ENCODE measurements around the gene ST14. TPM values are rescaled to one million over a fixed set of nuclear protein-coding genes. Genes with fewer than 3 reads are reported as not detected.

ST14 gene
- total and polyA plus RNA-seq, 4 donors, result 24.3 to 81.1 (median 54.1) TPM

DNA sequence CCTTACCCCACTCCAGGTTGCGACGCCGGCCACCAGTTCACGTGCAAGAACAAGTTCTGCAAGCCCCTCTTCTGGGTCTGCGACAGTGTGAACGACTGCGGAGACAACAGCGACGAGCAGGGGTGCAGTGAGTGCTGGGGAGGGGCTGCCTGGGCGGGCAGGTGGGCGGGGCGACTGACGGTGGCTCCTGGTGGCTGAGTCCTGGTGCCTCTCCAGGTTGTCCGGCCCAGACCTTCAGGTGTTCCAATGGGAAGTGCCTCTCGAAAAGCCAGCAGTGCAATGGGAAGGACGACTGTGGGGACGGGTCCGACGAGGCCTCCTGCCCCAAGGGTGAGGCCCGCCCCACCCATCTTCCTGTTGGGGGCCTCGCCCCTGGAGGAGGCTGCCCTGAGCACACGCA, 38.7 kb downstream of the ST14 start:
- peaks cover 0 to 2% (median 0%) of the 10 kb centered on the region in 4 donors for H3K9me3 ChIP-seq (ENCODE audit: control insufficient read depth in 4 of 4, insufficient read depth in 3 of 4, low read length in 3 of 4)
- H3K36me3 ChIP-seq (ENCODE audit: control insufficient read depth in 4 of 4, insufficient read depth in 4 of 4, low read length in 4 of 4), result peaks cover 0 to 40% (median 0%) of the 10 kb centered on the region in 4 donors
- DNase-seq (no peak), ATAC-seq (ENCODE audit: insufficient read depth, low FRiP score) (no peak)
- no peak overlapping the region for H3K9ac ChIP-seq (ENCODE audit: insufficient read depth in 1 of 2, low read length in 2 of 2)
- TF ChIP-seq, protein P1, sequence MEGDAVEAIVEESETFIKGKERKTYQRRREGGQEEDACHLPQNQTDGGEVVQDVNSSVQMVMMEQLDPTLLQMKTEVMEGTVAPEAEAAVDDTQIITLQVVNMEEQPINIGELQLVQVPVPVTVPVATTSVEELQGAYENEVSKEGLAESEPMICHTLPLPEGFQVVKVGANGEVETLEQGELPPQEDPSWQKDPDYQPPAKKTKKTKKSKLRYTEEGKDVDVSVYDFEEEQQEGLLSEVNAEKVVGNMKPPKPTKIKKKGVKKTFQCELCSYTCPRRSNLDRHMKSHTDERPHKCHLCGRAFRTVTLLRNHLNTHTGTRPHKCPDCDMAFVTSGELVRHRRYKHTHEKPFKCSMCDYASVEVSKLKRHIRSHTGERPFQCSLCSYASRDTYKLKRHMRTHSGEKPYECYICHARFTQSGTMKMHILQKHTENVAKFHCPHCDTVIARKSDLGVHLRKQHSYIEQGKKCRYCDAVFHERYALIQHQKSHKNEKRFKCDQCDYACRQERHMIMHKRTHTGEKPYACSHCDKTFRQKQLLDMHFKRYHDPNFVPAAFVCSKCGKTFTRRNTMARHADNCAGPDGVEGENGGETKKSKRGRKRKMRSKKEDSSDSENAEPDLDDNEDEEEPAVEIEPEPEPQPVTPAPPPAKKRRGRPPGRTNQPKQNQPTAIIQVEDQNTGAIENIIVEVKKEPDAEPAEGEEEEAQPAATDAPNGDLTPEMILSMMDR (IDR thresholded peaks at IDR 0.05; ENCODE audit: control extremely low read depth, extremely low read depth), result no peak
- no peak overlapping the region for H3K4me3 ChIP-seq
- no peak overlapping the region for H3K27ac ChIP-seq (ENCODE audit: low read depth in 1 of 2, low read length in 1 of 2)
- WGBS, 2 donors, result 81 to 88% methylated on average over 22 of the region's 22 CpGs
- peaks cover 0 to 6% (median 0%) of the 10 kb centered on the region in 5 donors for H3K4me1 ChIP-seq (ENCODE audit: control insufficient read depth in 5 of 5, insufficient read depth in 5 of 5, low read length in 5 of 5)
- H3K27me3 ChIP-seq (ENCODE audit: control insufficient read depth in 3 of 3, insufficient read depth in 3 of 3, low read length in 2 of 3), result no peaks in the 10 kb centered on the region

DNA sequence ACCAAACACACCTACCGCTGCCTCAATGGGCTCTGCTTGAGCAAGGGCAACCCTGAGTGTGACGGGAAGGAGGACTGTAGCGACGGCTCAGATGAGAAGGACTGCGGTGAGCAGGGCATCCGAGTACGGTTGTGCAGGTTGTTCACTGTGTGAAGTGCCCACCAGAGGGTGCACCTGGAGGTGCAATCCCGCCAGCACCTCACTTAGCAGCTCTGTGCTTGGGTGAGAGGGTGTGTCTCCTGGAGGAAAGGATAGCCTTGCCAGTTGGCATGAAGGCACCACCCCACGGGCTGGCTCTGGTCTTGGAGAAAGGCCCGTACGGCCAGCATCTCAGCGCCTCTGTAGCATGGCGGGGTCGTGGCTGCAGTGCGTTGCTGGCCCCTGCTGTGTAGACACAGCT, 39.4 kb downstream of the ST14 start:
- Histone ChIP-seq H3K4me1 (ENCODE audit: control insufficient read depth in 5 of 5, insufficient read depth in 5 of 5, low read length in 5 of 5) (peaks cover 0 to 6% (median 0%) of the 10 kb centered on the region in 5 donors), H3K36me3 (ENCODE audit: control insufficient read depth in 4 of 4, insufficient read depth in 4 of 4, low read length in 4 of 4) (peaks cover 0 to 40% (median 0%) of the 10 kb centered on the region in 4 donors), H3K9ac (ENCODE audit: insufficient read depth in 1 of 2, low read length in 2 of 2) (no peak overlapping the region), H3K4me3 (no peak overlapping the region), H3K27me3 (ENCODE audit: control insufficient read depth in 3 of 3, insufficient read depth in 3 of 3, low read length in 2 of 3) (no peaks in the 10 kb centered on the region), H3K9me3 (ENCODE audit: control insufficient read depth in 4 of 4, insufficient read depth in 3 of 4, low read length in 3 of 4) (peaks cover 0 to 2% (median 0%) of the 10 kb centered on the region in 4 donors), H3K27ac (ENCODE audit: low read depth in 1 of 2, low read length in 1 of 2) (no peak overlapping the region)
- DNase-seq (no peak), ATAC-seq (ENCODE audit: insufficient read depth, low FRiP score) (no peak)
- WGBS, 2 donors, result 93 to 95% methylated on average over 15 of the region's 15 CpGs
- TF ChIP-seq, protein P1 (IDR thresholded peaks at IDR 0.05; ENCODE audit: control extremely low read depth, extremely low read depth), result no peak

- WGBS, 2 donors, result 91 to 93% methylated on average over 12 of the region's 12 CpGs
- DNase-seq, result no peak
- Histone ChIP-seq H3K36me3 (ENCODE audit: control insufficient read depth in 4 of 4, insufficient read depth in 4 of 4, low read length in 4 of 4) (peaks cover 0 to 35% (median 0%) of the 10 kb centered on the region in 4 donors), H3K4me3 (no peak overlapping the region), H3K4me1 (ENCODE audit: control insufficient read depth in 5 of 5, insufficient read depth in 5 of 5, low read length in 5 of 5) (peaks cover 0 to 6% (median 0%) of the 10 kb centered on the region in 5 donors), H3K9ac (ENCODE audit: insufficient read depth in 1 of 2, low read length in 2 of 2) (no peak overlapping the region), H3K27me3 (ENCODE audit: control insufficient read depth in 3 of 3, insufficient read depth in 3 of 3, low read length in 2 of 3) (no peaks in the 10 kb centered on the region), H3K9me3 (ENCODE audit: control insufficient read depth in 4 of 4, insufficient read depth in 3 of 4, low read length in 3 of 4) (peaks cover 0 to 2% (median 0%) of the 10 kb centered on the region in 4 donors), H3K27ac (ENCODE audit: low read depth in 1 of 2, low read length in 1 of 2) (no peak overlapping the region)
- no peak for ATAC-seq (ENCODE audit: insufficient read depth, low FRiP score)
- TF ChIP-seq, protein P1 (IDR thresholded peaks at IDR 0.05; ENCODE audit: control extremely low read depth, extremely low read depth), result no peak
These were observed 40.2 kb downstream of the ST14 start for GRCh38 chr11:130199792-130200191.

DNA sequence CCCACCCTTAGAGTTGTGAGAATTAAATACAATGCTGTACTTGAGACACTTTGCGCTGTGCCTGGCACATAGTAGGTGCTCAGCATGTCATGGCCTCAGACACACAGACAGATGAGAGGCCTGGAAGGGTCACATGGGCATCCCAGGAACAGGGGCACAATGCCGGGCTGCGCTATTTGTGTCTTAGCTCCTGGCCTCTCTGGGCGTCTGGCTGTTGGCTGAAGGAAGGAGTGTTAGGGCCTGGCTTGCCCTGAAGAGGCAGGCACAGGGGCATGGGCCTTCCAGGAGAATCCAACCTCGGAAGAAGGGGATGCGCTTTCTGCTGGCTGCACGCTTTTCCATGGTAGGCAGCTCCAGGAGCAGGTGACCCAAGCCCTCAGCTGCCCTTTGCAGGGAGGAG, 41.4 kb downstream of the ST14 start:
- H3K4me3 ChIP-seq, result no peak overlapping the region
- H3K27me3 ChIP-seq (ENCODE audit: control insufficient read depth in 3 of 3, insufficient read depth in 3 of 3, low read length in 2 of 3), result no peaks in the 10 kb centered on the region
- peaks cover 0 to 35% (median 0%) of the 10 kb centered on the region in 4 donors for H3K36me3 ChIP-seq (ENCODE audit: control insufficient read depth in 4 of 4, insufficient read depth in 4 of 4, low read length in 4 of 4)
- ATAC-seq (ENCODE audit: insufficient read depth, low FRiP score) (no peak), DNase-seq (no peak)
- WGBS, 2 donors, result 85 to 97% methylated on average over 7 of the region's 7 CpGs
- peaks cover 0 to 2% (median 0%) of the 10 kb centered on the region in 4 donors for H3K9me3 ChIP-seq (ENCODE audit: control insufficient read depth in 4 of 4, insufficient read depth in 3 of 4, low read length in 3 of 4)
- TF ChIP-seq, protein P1 (IDR thresholded peaks at IDR 0.05; ENCODE audit: control extremely low read depth, extremely low read depth), result no peak
- no peak overlapping the region for H3K9ac ChIP-seq (ENCODE audit: insufficient read depth in 1 of 2, low read length in 2 of 2)
- H3K4me1 ChIP-seq (ENCODE audit: control insufficient read depth in 5 of 5, insufficient read depth in 5 of 5, low read length in 5 of 5), result peaks cover 0 to 6% (median 0%) of the 10 kb centered on the region in 5 donors
- no peak overlapping the region for H3K27ac ChIP-seq (ENCODE audit: low read depth in 1 of 2, low read length in 1 of 2)

Measured in lung (tissue), 12 donors.